HCT116 (cell line): ENCODE measurements around the gene VMP1. TPM values are rescaled to one million over a fixed set of nuclear protein-coding genes. Genes with fewer than 3 reads are reported as not detected.

Experiments
- ATAC-seq: fragments of 200-7000 bp; cut with Tn5 transposase; 2 replicates; pipeline ENCODE4 v1.9.1; 2020; ENCODE audit warnings: mild to moderate bottlenecking, moderate library complexity
- BruUV-seq: library from RNA; stranded (reverse); fragments of 400-500 nt; replicated peaks from 2 replicates; lab custom pipeline; 2021; lab: Mats Ljungman, UMichigan
- CTCF ChIA-PET: fragments of 300-600 bp; sonication (Branson Sonifier 250); formaldehyde crosslinking; loops from one replicate; lab custom pipeline; 2021; ENCODE audit warnings: antibody characterized with exemption; lab: Charles Lee
- POLR2A ChIA-PET: fragments of 300-600, 350-600 bp; sonication (Branson Sonifier 250); formaldehyde crosslinking; loops from one replicate; lab custom pipeline; 2021; ENCODE audit warnings: antibody characterized with exemption; lab: Charles Lee
- RAD21 ChIA-PET, 2 experiments: fragments of 300-600 bp; sonication (Branson Sonifier 250); formaldehyde crosslinking; loops; one replicate each; lab custom pipeline; 2023; ENCODE audit warnings: low total read pairs in 2 of 2; ENCODE audit not compliant: uncharacterized antibody in 2 of 2, unreplicated experiment in 2 of 2, low non-redundant PET in 1 of 2; lab: Charles Lee
- DNase-seq: peaks from one replicate; pipeline ENCODE4 v3.0.0-alpha.2; 2010; ENCODE audit warnings: low read depth, low spot score
- H2AFZ ChIP-seq: fragments of 200-600 bp; shearing (Covaris generic), sonication (generic); 2 replicates; pipeline ENCODE4 v1.6.1; 2017; ENCODE audit warnings: low read depth, mixed run types, mixed read lengths, antibody characterized with exemption, low read length; ENCODE audit not compliant: poor library complexity, severe bottlenecking
- H3K27ac ChIP-seq: 2 replicates; pipeline ENCODE4 v1.5.1; 2012; ENCODE audit warnings: low read depth, low read length
- H3K27me3 ChIP-seq: fragments of 200-600 bp; sonication (generic); 2 replicates; pipeline ENCODE4 v1.6.1; 2016; ENCODE audit warnings: mixed run types, low read length, mixed read lengths; ENCODE audit not compliant: insufficient read depth
- H3K36me3 ChIP-seq, 2 experiments: fragments of 200-500 bp in 1 of 2; fragments of 200-600 bp in 1 of 2; sonication (Bioruptor generic) in 1 of 2; sonication (generic) in 1 of 2; 2 replicates each; pipeline versions ENCODE4 v1.5.1 to v1.6.1; 2014 to 2016; ENCODE audit warnings: low read length in 2 of 2, inconsistent platforms in 1 of 2, mixed read lengths in 1 of 2, mixed run types in 1 of 2; ENCODE audit not compliant: insufficient read depth in 2 of 2, control insufficient read depth in 1 of 2
- H3K4me1 ChIP-seq, 2 experiments: fragments of 200-600 bp in 1 of 2; sonication (generic) in 1 of 2; 2 replicates each; pipeline versions ENCODE4 v1.5.1 to v1.6.1; 2012 to 2017; ENCODE audit warnings: low read length in 2 of 2, inconsistent platforms in 1 of 2, mild to moderate bottlenecking in 1 of 2, mixed read lengths in 1 of 2, mixed run types in 1 of 2, moderate library complexity in 1 of 2; ENCODE audit not compliant: insufficient read depth in 2 of 2, control insufficient read depth in 1 of 2
- H3K4me2 ChIP-seq: fragments of 200-600 bp; sonication (generic); 2 replicates; pipeline ENCODE4 v1.6.1; 2017; ENCODE audit warnings: mixed run types, low read length, mixed read lengths
- H3K4me3 ChIP-seq, 2 experiments: fragments of 200-600 bp in 1 of 2; sonication (generic) in 1 of 2; replicated peaks in 1 of 2; 2 replicates each; pipeline ENCODE4 v1.5.1; 2011 to 2016; ENCODE audit warnings: low read length in 2 of 2, control low read depth in 1 of 2, low read depth in 1 of 2, mild to moderate bottlenecking in 1 of 2, mixed read lengths in 1 of 2, mixed run types in 1 of 2
- H3K79me2 ChIP-seq: fragments of 200-600 bp; sonication (generic); 2 replicates; pipeline ENCODE4 v1.6.1; 2017; ENCODE audit warnings: mild to moderate bottlenecking, mixed run types, low read length, moderate library complexity, mixed read lengths; ENCODE audit not compliant: insufficient read depth
- H3K9ac ChIP-seq: fragments of 200-600 bp; sonication (generic); 2 replicates; pipeline ENCODE4 v1.6.1; 2016; ENCODE audit warnings: low read length, mixed read lengths
- H3K9me2 ChIP-seq: fragments of 200-600 bp; sonication (generic), shearing (Covaris generic); 2 replicates; pipeline ENCODE4 v1.6.1; 2017; ENCODE audit warnings: mixed run types, mild to moderate bottlenecking, moderate library complexity; ENCODE audit not compliant: insufficient read depth
- H3K9me3 ChIP-seq, 2 experiments: fragments of 200-500 bp in 1 of 2; fragments of 200-600 bp in 1 of 2; sonication (Bioruptor generic) in 1 of 2; sonication (generic) in 1 of 2; 2 replicates each; pipeline ENCODE4 v1.6.1; 2014 to 2017; ENCODE audit warnings: low read length in 2 of 2, mixed read lengths in 2 of 2, inconsistent platforms in 1 of 2, low read depth in 1 of 2, mild to moderate bottlenecking in 1 of 2, mixed run types in 1 of 2, moderate library complexity in 1 of 2; ENCODE audit not compliant: control insufficient read depth in 1 of 2, insufficient read depth in 1 of 2
- H4K20me1 ChIP-seq: fragments of 200-600 bp; sonication (generic), shearing (Covaris generic); 2 replicates; pipeline ENCODE4 v1.6.1; 2017; ENCODE audit warnings: mixed run types, mild to moderate bottlenecking, moderate library complexity; ENCODE audit not compliant: insufficient read depth
- CEBPB ChIP-seq: IDR thresholded peaks from 2 replicates; pipeline ENCODE4 v1.6.1; 2012; ENCODE audit warnings: low read depth
- CTCF ChIP-seq, 3 experiments: fragments of 200-600 bp in 1 of 3; sonication (generic) in 1 of 3; IDR thresholded peaks in 2 of 3; conservative IDR thresholded peaks in 1 of 3; 2 replicates each; pipeline ENCODE4 v1.5.1; 2012 to 2017; ENCODE audit warnings: low read depth in 2 of 3, low read length in 2 of 3, antibody characterized with exemption in 1 of 3, borderline replicate concordance in 1 of 3, control low read depth in 1 of 3, mild to moderate bottlenecking in 1 of 3, mixed read lengths in 1 of 3, mixed run types in 1 of 3, moderate library complexity in 1 of 3; ENCODE audit not compliant: insufficient read depth in 1 of 3
- EGR1 ChIP-seq: IDR thresholded peaks from 2 replicates; pipeline ENCODE4 v1.6.1; 2012; ENCODE audit warnings: low read depth
- EZH2 ChIP-seq: fragments of 200-600 bp; sonication (generic); IDR thresholded peaks from 2 replicates; pipeline ENCODE4 v1.6.1; 2017; ENCODE audit warnings: antibody characterized with exemption, mixed run types
- EZH2phosphoT487 ChIP-seq: fragments of 200-600 bp; IDR thresholded peaks from 2 replicates; pipeline ENCODE4 v1.6.1; 2018; ENCODE audit warnings: antibody characterized with exemption, borderline replicate concordance
- FOSL1 ChIP-seq: IDR thresholded peaks from 2 replicates; pipeline ENCODE4 v1.6.1; 2012; ENCODE audit warnings: low read depth
- JUND ChIP-seq: IDR thresholded peaks from 2 replicates; pipeline ENCODE4 v1.6.1; 2012
- MAX ChIP-seq: IDR thresholded peaks from 2 replicates; pipeline ENCODE4 v1.6.1; 2012
- POLR2A ChIP-seq: IDR thresholded peaks from 2 replicates; pipeline ENCODE4 v1.7.0; 2011; ENCODE audit warnings: borderline replicate concordance; ENCODE audit not compliant: insufficient read depth, insufficient read length; ENCODE audit errors: extremely low read depth
- POLR2AphosphoS5 ChIP-seq: IDR thresholded peaks from 2 replicates; pipeline ENCODE4 v1.6.1; 2011; ENCODE audit warnings: mild to moderate bottlenecking, low read depth, low read length, moderate library complexity
- RAD21 ChIP-seq: IDR thresholded peaks from 2 replicates; pipeline ENCODE4 v1.6.1; 2012; ENCODE audit warnings: low read depth, mild to moderate bottlenecking
- SIN3A ChIP-seq: IDR thresholded peaks from 2 replicates; pipeline ENCODE4 v1.6.1; 2012; ENCODE audit warnings: low read depth
- SP1 ChIP-seq: IDR thresholded peaks from 2 replicates; pipeline ENCODE4 v1.6.1; 2012; ENCODE audit warnings: low read depth
- TCF7L2 ChIP-seq: IDR thresholded peaks from 2 replicates; pipeline ENCODE4 v1.7.0; 2011; ENCODE audit warnings: borderline replicate concordance, inconsistent platforms; ENCODE audit not compliant: insufficient read depth, insufficient read length; ENCODE audit errors: extremely low read depth
- YY1 ChIP-seq: IDR thresholded peaks from 2 replicates; pipeline ENCODE4 v1.6.1; 2011; ENCODE audit warnings: low read length, low read depth, moderate library complexity, mild to moderate bottlenecking; ENCODE audit not compliant: insufficient replicate concordance; ENCODE audit errors: extremely low read depth
- ZFX ChIP-seq: fragments of 450-650 bp; IDR thresholded peaks from 2 replicates; pipeline ENCODE4 v1.6.1; 2017
- ZNF274 ChIP-seq: fragments of 200-500 bp; sonication (Bioruptor generic); IDR thresholded peaks from 2 replicates; pipeline ENCODE4 v1.6.1; 2014; ENCODE audit warnings: mild to moderate bottlenecking, low read depth, low read length, inconsistent platforms
- intact Hi-C: fragments of 100-400 bp; cut with micrococcal nuclease; formaldehyde crosslinking; loops from 2 replicates; pipeline ENCODE4 v1.10.0; 2022
- total RNA-seq: library from RNA; stranded (reverse); gene quantifications from one replicate; pipeline ENCODE4 v1.2.1, GENCODE V29; 2021; ENCODE audit not compliant: unreplicated experiment

The VMP1 gene
- total RNA-seq, 1 experiment from 2014 or later: 366 TPM

GRCh38 chr17:59723041-59723440 lies 15.6 kb downstream of the VMP1 start:
- no peaks in the 10 kb centered on the region for H3K4me1 ChIP-seq
- ChIA-PET POLR2A (no interaction called here), RAD21 (no interaction called here), CTCF (interaction anchor here (1.3 kb wide), 1 partner anchor 136 kb away, joined by 3 read pairs; no protein-coding TSS in a partner anchor)
- DNase-seq (no peak), ATAC-seq (no peak)
- H3K27me3 ChIP-seq: no peaks in the 10 kb centered on the region
- peaks cover 17% of the 10 kb centered on the region; the same call in 1 of the 2 replicates for H4K20me1 ChIP-seq
- no peak for TF ChIP-seq JUND
- no peak for TF ChIP-seq ZNF274
- no peak for TF ChIP-seq FOSL1
- no peak for TF ChIP-seq POLR2AphosphoS5
- no peak for TF ChIP-seq SIN3A
- TF ChIP-seq EZH2: no peak
- TF ChIP-seq EZH2phosphoT487: no peak
- TF ChIP-seq POLR2A: no peak
- TF ChIP-seq YY1: no peak
- no peak for TF ChIP-seq RAD21
- no peak for TF ChIP-seq TCF7L2
- peaks cover 94% of the 10 kb centered on the region for H3K79me2 ChIP-seq
- H3K4me2 ChIP-seq: no peak overlapping the region
- intact Hi-C loops: no loop called here
- H3K36me3 ChIP-seq: no peaks in the 10 kb centered on the region
- H3K27ac ChIP-seq: no peak overlapping the region
- H3K9me3 ChIP-seq: no peaks in the 10 kb centered on the region
- no TSS peak for BruUV-seq
- H2AFZ ChIP-seq: no peak overlapping the region
- H3K9ac ChIP-seq: no peak overlapping the region
- no peak overlapping the region for H3K4me3 ChIP-seq
- no peaks in the 10 kb centered on the region for H3K9me2 ChIP-seq

GRCh38 chr17:59723607-59724006 lies 16.2 kb downstream of the VMP1 start:
- H3K4me1 ChIP-seq: peaks cover 0 to under 1% of the 10 kb centered on the region in 2 experiments; a peak in 1 of 4 replicates
- no peaks in the 10 kb centered on the region for H3K36me3 ChIP-seq
- ChIA-PET CTCF (interaction anchor here (1.0 kb wide), 1 partner anchor 28 kb away, joined by 3 read pairs; no protein-coding TSS in a partner anchor), RAD21 (no interaction called here), POLR2A (no interaction called here)
- H3K27me3 ChIP-seq: no peaks in the 10 kb centered on the region
- TF ChIP-seq MAX: no peak
- no peak for TF ChIP-seq CTCF (IDR thresholded peaks at IDR 0.05 in 2 of 3, conservative IDR thresholded peaks at IDR 0.05 in 1 of 3; ENCODE audit: borderline replicate concordance in 1 of 3, insufficient read depth in 1 of 3, low read depth in 2 of 3, low read length in 2 of 3)
- TF ChIP-seq TCF7L2: no peak
- TF ChIP-seq POLR2A: no peak
- no peak for TF ChIP-seq ZFX
- no peak for TF ChIP-seq EGR1
- TF ChIP-seq CEBPB: no peak
- no peak for TF ChIP-seq SP1
- no peak for TF ChIP-seq RAD21
- peaks cover 17% of the 10 kb centered on the region; the same call in 1 of the 2 replicates for H4K20me1 ChIP-seq
- H3K27ac ChIP-seq: no peak overlapping the region
- H2AFZ ChIP-seq: no peak overlapping the region
- intact Hi-C loops: no loop called here
- BruUV-seq: no TSS peak
- no peaks in the 10 kb centered on the region for H3K9me2 ChIP-seq
- no peak overlapping the region for H3K9ac ChIP-seq
- H3K4me2 ChIP-seq: no peak overlapping the region
- peaks cover 95% of the 10 kb centered on the region for H3K79me2 ChIP-seq
- DNase-seq: no peak
- no peak overlapping the region for H3K4me3 ChIP-seq
- ATAC-seq: no peak
- no peaks in the 10 kb centered on the region for H3K9me3 ChIP-seq
